HUES64 (cell line): ENCODE measurements around the gene PDIK1L.

Source experiments
- H3K27ac ChIP-seq: 2 replicates; pipeline ENCODE4 v1.7.0; 2013; ENCODE audit warnings: low read depth, low read length, inconsistent platforms
- H3K27me3 ChIP-seq: 2 replicates; pipeline ENCODE4 v1.6.1; 2013; ENCODE audit warnings: mild to moderate bottlenecking, low read length; ENCODE audit not compliant: insufficient read depth
- H3K36me3 ChIP-seq: 2 replicates; pipeline ENCODE4 v1.6.1; 2013; ENCODE audit warnings: mild to moderate bottlenecking, low read length; ENCODE audit not compliant: insufficient read depth
- H3K4me1 ChIP-seq: 2 replicates; pipeline ENCODE4 v1.6.1; 2013; ENCODE audit warnings: mild to moderate bottlenecking, low read length, moderate library complexity; ENCODE audit not compliant: insufficient read depth
- H3K4me3 ChIP-seq: 2 replicates; pipeline ENCODE4 v1.5.1; 2013; ENCODE audit warnings: mild to moderate bottlenecking, low read length, moderate library complexity
- H3K9ac ChIP-seq: 2 replicates; pipeline ENCODE4 v1.6.1; 2013; ENCODE audit warnings: mild to moderate bottlenecking, low read depth, low read length
- H3K9me3 ChIP-seq: 2 replicates; pipeline ENCODE4 v1.6.1; 2013; ENCODE audit warnings: low read depth, low read length; ENCODE audit not compliant: insufficient read depth
- WGBS: fragments of 150-250, 120-280 bp; methylation state at CpG from one replicate; pipeline ENCODE4 v1.1.7; 2013; ENCODE audit warnings: missing lambda C conversion rate; 5-methylcytosine and 5-hydroxymethylcytosine counted together

Gene PDIK1L

GRCh38 chr1:26138974-26139558 is 27.4 kb downstream of the PDIK1L start:
- Histone ChIP-seq H3K9ac (no peak overlapping the region), H3K9me3 (no peaks in the 10 kb centered on the region), H3K4me1 (no peaks in the 10 kb centered on the region; the same call in 1 of the 2 replicates), H3K27ac (no peak overlapping the region), H3K4me3 (no peak overlapping the region), H3K27me3 (peaks cover 5% of the 10 kb centered on the region; the same call in 1 of the 2 replicates), H3K36me3 (no peaks in the 10 kb centered on the region)
- 76% methylated on average over 2 of the region's 3 CpGs for WGBS

- peaks cover 33% of the 10 kb centered on the region for H3K27me3 ChIP-seq
- no peak overlapping the region for H3K27ac ChIP-seq
- H3K4me1 ChIP-seq, result no peaks in the 10 kb centered on the region; the same call in 1 of the 2 replicates
- H3K9ac ChIP-seq, result no peak overlapping the region
- 95% methylated on average over 8 of the region's 8 CpGs for WGBS
- H3K4me3 ChIP-seq, result no peak overlapping the region
- no peaks in the 10 kb centered on the region for H3K36me3 ChIP-seq
- H3K9me3 ChIP-seq, result no peaks in the 10 kb centered on the region
Measured at GRCh38 chr1:26142159-26142558, 30.5 kb downstream of the PDIK1L start.

- no peaks in the 10 kb centered on the region for H3K36me3 ChIP-seq
- no peak overlapping the region for H3K9ac ChIP-seq
- H3K4me1 ChIP-seq, result no peaks in the 10 kb centered on the region
- no peak overlapping the region for H3K4me3 ChIP-seq
- 35% methylated on average over 19 of the region's 19 CpGs for WGBS
- peaks cover 54% of the 10 kb centered on the region for H3K27me3 ChIP-seq
- no peak overlapping the region for H3K27ac ChIP-seq
- no peaks in the 10 kb centered on the region for H3K9me3 ChIP-seq
Measured at GRCh38 chr1:26145041-26145959, 33.7 kb downstream of the PDIK1L start.

- Histone ChIP-seq H3K27me3 (peaks cover 59% of the 10 kb centered on the region), H3K27ac (no peak overlapping the region), H3K4me3 (no peak overlapping the region), H3K9me3 (no peaks in the 10 kb centered on the region), H3K9ac (no peak overlapping the region), H3K4me1 (no peaks in the 10 kb centered on the region), H3K36me3 (no peaks in the 10 kb centered on the region)
- WGBS, result 69% methylated on average over 6 of the region's 6 CpGs
Measured at GRCh38 chr1:26145960-26146294, 34.3 kb downstream of the PDIK1L start.

DNA sequence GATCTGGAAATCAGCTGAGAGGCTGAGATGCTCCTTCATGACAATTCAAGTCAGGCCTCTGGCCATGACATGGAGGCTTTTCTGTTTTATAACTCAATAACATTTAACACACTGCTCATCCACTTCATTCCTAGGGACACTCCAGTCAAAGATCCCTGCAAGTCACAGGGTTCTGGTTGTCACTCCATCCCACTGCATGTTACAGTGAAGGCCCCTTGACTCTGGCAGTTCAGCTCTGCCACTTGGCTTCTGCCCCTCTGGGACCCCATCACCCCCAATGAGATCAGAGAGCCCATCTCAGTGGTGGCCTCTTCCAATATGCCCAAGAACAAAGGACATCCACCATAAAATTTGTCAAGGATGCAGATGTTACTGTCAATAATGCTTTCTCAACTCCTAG is 37.3 kb downstream of the PDIK1L start:
- H3K9ac ChIP-seq, result no peak overlapping the region
- no peaks in the 10 kb centered on the region for H3K36me3 ChIP-seq
- H3K9me3 ChIP-seq, result no peaks in the 10 kb centered on the region
- no peak overlapping the region for H3K4me3 ChIP-seq
- H3K27ac ChIP-seq, result no peak overlapping the region
- H3K4me1 ChIP-seq, result no peaks in the 10 kb centered on the region
- H3K27me3 ChIP-seq, result peaks cover 83% of the 10 kb centered on the region

DNA sequence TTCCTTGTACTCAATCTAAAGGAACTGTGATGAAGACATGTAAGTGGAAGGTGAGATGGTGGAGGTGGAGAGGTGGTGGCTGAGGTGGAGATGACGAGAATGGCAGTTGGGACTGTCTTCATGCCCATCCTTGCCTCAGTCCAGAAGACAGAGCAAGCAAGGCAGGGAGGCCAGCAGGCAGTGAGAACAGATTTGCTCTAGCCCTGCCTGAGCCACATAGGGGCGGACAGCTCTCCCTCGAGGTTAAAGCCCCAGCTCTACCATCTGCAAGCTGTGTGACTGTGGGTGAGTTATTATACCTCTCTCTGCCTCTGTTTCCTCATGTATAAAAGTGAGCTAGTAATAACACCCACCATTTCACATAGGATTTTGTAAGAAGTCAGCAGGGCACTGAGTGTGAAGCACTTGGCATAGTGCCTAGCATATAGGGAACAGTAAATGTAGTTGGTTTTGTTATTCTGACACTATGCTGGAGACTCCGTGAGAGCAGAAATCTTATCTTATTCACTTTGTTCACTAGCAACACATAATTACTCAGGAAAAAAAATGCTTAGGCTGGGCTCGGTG is 42.4 kb downstream of the PDIK1L start:
- Histone ChIP-seq H3K36me3 (no peaks in the 10 kb centered on the region), H3K4me3 (no peak overlapping the region), H3K4me1 (peaks cover 32% of the 10 kb centered on the region), H3K9me3 (no peaks in the 10 kb centered on the region), H3K9ac (no peak overlapping the region), H3K27me3 (peaks cover 94% of the 10 kb centered on the region), H3K27ac (no peak overlapping the region)
- WGBS, result 60% methylated on average over 5 of the region's 5 CpGs

DNA sequence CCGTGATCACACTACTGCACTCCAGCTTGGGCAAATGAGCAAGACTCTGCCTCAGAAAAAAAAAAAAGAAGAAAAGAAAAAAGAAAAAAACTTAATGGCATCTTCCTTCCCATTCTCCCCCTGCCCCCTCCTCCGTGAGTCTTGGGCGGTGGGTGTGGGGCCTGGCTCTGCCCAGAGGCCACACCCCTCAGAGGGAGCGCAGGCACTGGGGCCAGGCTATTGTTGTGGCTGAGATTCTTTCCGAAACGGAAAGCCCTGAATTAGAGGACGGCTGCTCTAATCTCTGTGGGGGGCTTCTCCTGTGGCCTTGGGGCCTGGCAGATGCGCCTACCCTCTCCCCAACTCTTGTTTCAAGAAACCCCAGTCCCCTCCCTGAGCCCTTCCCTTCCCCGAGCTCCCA is 43.1 kb downstream of the PDIK1L start:
- Histone ChIP-seq H3K27me3 (peaks cover 97% of the 10 kb centered on the region), H3K36me3 (no peaks in the 10 kb centered on the region), H3K27ac (no peak overlapping the region), H3K9me3 (no peaks in the 10 kb centered on the region), H3K4me3 (peak overlapping the region; percentile 41), H3K4me1 (peaks cover 37% of the 10 kb centered on the region), H3K9ac (no peak overlapping the region)
- WGBS, result 2% methylated on average over 9 of the region's 9 CpGs

- peak overlapping the region; percentile 41 for H3K4me3 ChIP-seq
- H3K36me3 ChIP-seq, result no peaks in the 10 kb centered on the region
- no peaks in the 10 kb centered on the region for H3K9me3 ChIP-seq
- 13% methylated on average over 21 of the region's 21 CpGs for WGBS
- H3K27ac ChIP-seq, result no peak overlapping the region
- H3K4me1 ChIP-seq, result peaks cover 37% of the 10 kb centered on the region
- H3K9ac ChIP-seq, result no peak overlapping the region
- peaks cover 97% of the 10 kb centered on the region for H3K27me3 ChIP-seq
Measured at GRCh38 chr1:26155370-26156284, 44.0 kb downstream of the PDIK1L start.

DNA sequence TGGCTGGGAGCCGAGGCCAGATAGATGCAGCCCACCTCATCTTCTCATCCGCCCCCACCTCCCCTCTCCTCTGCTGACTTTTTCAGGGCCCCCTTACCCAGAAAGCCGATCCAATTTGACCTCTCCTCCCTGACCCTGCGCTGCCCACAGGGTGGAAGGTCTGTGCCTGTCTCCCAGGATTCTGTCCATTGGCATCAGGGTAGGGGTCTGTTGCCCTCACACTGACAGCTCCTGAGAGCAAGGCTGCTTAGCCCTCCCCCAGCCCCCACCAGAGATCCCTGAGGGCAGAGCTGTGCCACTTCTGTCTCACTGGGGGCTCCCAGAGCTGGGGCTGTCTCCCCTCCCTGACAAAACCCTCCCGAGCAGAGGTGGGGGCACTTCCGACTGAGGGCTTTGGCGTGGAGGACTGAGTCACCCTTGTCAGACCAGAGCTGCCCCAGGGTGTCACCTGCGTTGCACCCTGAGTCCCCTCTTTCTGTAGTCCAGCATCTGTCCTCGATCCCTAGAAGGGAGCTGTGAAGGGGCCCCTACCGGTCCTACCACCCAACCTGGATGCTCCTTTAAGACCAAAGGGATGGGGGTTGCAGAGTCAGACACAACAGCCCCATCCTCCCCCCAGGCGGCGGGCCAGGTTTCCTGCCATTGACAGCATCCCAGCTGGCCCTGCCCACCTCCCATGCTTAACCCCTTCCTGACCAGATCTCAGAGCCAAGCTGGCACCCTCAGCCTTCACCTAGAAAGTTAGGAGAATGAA is 44.8 kb downstream of the PDIK1L start:
- H3K27me3 ChIP-seq, result peaks cover 100% of the 10 kb centered on the region
- H3K4me3 ChIP-seq, result peak overlapping the region; percentile 41
- no peak overlapping the region for H3K27ac ChIP-seq
- WGBS, result 6% methylated on average over 12 of the region's 12 CpGs
- H3K4me1 ChIP-seq, result peaks cover 43% of the 10 kb centered on the region
- H3K9me3 ChIP-seq, result no peaks in the 10 kb centered on the region
- no peak overlapping the region for H3K9ac ChIP-seq
- no peaks in the 10 kb centered on the region for H3K36me3 ChIP-seq

DNA sequence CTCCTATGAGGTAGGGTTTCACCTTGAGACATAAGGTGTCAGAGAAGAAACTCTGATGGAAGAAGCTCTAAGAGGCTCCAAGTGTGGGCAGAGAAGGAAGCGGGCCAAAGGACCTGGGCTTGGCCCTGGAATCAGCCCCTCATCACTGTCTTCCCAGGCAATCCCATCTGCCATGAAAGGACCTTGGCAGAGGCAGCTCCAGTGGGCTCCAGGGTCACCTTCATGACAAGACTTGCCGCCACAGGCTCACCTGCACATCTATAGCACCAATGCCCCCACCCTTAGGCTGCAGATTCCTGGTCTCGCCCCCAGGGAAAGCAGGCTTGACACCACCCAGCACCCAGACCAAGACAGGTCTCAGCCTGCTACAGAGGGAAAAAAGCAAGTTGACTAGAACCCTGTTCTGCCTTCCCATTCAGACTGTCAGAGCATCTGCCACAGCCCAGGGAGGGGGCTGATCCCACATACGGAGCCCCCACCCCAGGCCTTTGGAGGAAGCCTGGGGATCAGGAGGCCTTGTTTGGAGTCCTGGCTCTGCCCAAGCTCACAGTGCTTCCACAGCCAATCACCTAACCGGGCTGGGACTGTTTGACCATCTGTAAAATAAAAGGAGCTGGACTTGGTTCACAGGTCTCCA is 46.8 kb downstream of the PDIK1L start:
- peaks cover 43% of the 10 kb centered on the region for H3K4me1 ChIP-seq
- WGBS, result 74% methylated on average over 5 of the region's 5 CpGs
- H3K9me3 ChIP-seq, result no peaks in the 10 kb centered on the region
- H3K36me3 ChIP-seq, result no peaks in the 10 kb centered on the region
- H3K9ac ChIP-seq, result no peak overlapping the region
- peaks cover 99% of the 10 kb centered on the region for H3K27me3 ChIP-seq
- H3K4me3 ChIP-seq, result no peak overlapping the region; the same call in 1 of the 2 replicates
- H3K27ac ChIP-seq, result no peak overlapping the region
